ENCODE data around the gene MUC15. TPM values are rescaled to one million over a fixed set of nuclear protein-coding genes. Genes with fewer than 3 reads are reported as not detected.

Gene MUC15
- total RNA-seq, 3 donors from 2014 or later = 6.6 to 61.2 TPM; not detected in 1

DNA sequence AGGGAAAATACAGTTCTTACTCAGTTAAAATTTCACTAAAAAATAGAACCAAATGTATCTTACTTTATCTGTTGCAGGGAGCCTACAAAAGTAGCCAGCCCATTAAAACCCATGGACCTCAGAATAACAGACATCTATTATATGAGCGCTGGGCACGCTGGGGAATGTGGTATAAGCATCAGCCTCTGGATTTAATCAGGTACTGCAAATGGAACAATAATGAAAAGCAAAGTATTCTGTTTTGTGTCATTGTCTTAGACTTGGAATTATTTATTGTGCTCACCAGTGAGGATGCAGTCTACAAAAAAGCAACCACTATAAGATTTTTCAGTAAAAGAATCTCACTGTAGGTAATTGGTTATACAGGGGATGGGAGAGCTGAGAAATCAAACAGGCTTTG, 30.2 kb downstream of the MUC15 start:
- Histone ChIP-seq H3K4me1 (no peaks in the 10 kb centered on the region), H3K9me3 (no peaks in the 10 kb centered on the region), H3K36me3 (no peaks in the 10 kb centered on the region), H3K4me3 (no peak overlapping the region), H3K27me3 (no peaks in the 10 kb centered on the region), H3K27ac (no peak overlapping the region)
- DNase-seq (ENCODE audit: low spot score in 2 of 2) = no peak
- intact Hi-C loops (cut with DNase I; ENCODE audit: low total_unique reads) = no loop called here
- TF ChIP-seq POLR2AphosphoS5 (IDR thresholded peaks at IDR 0.05) (no peak), CTCF (IDR thresholded peaks at IDR 0.05) (no peak), POLR2A (IDR thresholded peaks at IDR 0.05) (no peak)

GRCh38 chr11:26539517-26539916, 32.5 kb downstream of the MUC15 start:
- Histone ChIP-seq H3K27me3 (no peaks in the 10 kb centered on the region), H3K4me3 (no peak overlapping the region), H3K36me3 (no peaks in the 10 kb centered on the region), H3K4me1 (no peaks in the 10 kb centered on the region), H3K9me3 (no peaks in the 10 kb centered on the region), H3K27ac (no peak overlapping the region)
- intact Hi-C loops (cut with DNase I; ENCODE audit: low total_unique reads) = no loop called here
- no peak for TF ChIP-seq POLR2A (IDR thresholded peaks at IDR 0.05)
- TF ChIP-seq POLR2AphosphoS5 (IDR thresholded peaks at IDR 0.05) = no peak
- no peak for TF ChIP-seq CTCF (IDR thresholded peaks at IDR 0.05)
- no peak for DNase-seq (ENCODE audit: low spot score in 2 of 2)

DNA sequence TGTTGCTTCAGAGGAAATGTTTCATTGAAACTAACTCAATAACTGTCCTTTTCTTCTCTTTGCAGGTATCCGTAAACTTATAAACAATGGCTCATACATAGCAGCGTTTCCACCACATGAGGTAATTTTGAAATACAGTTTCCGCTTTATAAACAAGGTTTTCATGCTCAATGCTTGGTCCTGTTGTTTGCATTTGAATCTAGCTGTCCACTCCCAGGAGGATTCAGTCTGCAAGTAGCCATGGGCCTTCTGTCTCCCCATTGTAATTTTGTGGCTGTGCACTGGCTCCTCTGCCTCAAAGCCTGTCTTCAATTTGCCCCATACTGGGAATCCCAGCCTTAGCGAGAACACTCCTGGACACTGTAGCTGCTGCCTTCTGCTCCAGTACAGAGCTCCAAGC, 34.7 kb downstream of the MUC15 start:
- TF ChIP-seq CTCF (IDR thresholded peaks at IDR 0.05) (no peak), POLR2A (IDR thresholded peaks at IDR 0.05) (no peak), POLR2AphosphoS5 (IDR thresholded peaks at IDR 0.05) (no peak)

GRCh38 chr11:26527685-26528084, 44.4 kb downstream of the MUC15 start:
- TF ChIP-seq POLR2A (IDR thresholded peaks at IDR 0.05) = no peak
- no peak for TF ChIP-seq POLR2AphosphoS5 (IDR thresholded peaks at IDR 0.05)
- TF ChIP-seq CTCF (IDR thresholded peaks at IDR 0.05) = no peak
- H3K9me3 ChIP-seq = no peaks in the 10 kb centered on the region
- intact Hi-C loops (cut with DNase I; ENCODE audit: low total_unique reads) = no loop called here
- no peaks in the 10 kb centered on the region for H3K4me1 ChIP-seq
- no peak overlapping the region for H3K4me3 ChIP-seq
- H3K36me3 ChIP-seq = no peaks in the 10 kb centered on the region
- no peak for DNase-seq (ENCODE audit: low spot score in 2 of 2)
- H3K27ac ChIP-seq = no peak overlapping the region
- no peaks in the 10 kb centered on the region for H3K27me3 ChIP-seq

More for the DNA sequence above, 34.7 kb downstream of the MUC15 start:
- H3K27me3 ChIP-seq = no peaks in the 10 kb centered on the region
- no peaks in the 10 kb centered on the region for H3K9me3 ChIP-seq
- no peak for DNase-seq (ENCODE audit: low spot score in 2 of 2)
- intact Hi-C loops (cut with DNase I; ENCODE audit: low total_unique reads) = no loop called here
- H3K36me3 ChIP-seq = no peaks in the 10 kb centered on the region
- no peak overlapping the region for H3K4me3 ChIP-seq
- H3K27ac ChIP-seq = no peak overlapping the region
- H3K4me1 ChIP-seq = no peaks in the 10 kb centered on the region

- Histone ChIP-seq H3K27ac (no peak overlapping the region), H3K9me3 (no peaks in the 10 kb centered on the region), H3K4me3 (no peak overlapping the region), H3K36me3 (no peaks in the 10 kb centered on the region), H3K4me1 (no peaks in the 10 kb centered on the region), H3K27me3 (no peaks in the 10 kb centered on the region)
- TF ChIP-seq CTCF (IDR thresholded peaks at IDR 0.05) = no peak
- TF ChIP-seq POLR2A (IDR thresholded peaks at IDR 0.05) = no peak
- TF ChIP-seq POLR2AphosphoS5 (IDR thresholded peaks at IDR 0.05) = no peak
- intact Hi-C loops (cut with DNase I; ENCODE audit: low total_unique reads) = no loop called here
- DNase-seq (ENCODE audit: low spot score in 2 of 2) = no peak
Observed at GRCh38 chr11:26522912-26523610, 49.0 kb downstream of the MUC15 start.
